Activated T-helper 2 cell treated with anti-CD3 and anti-CD28 coated beads, Interferon-gamma antibody, Interleukin-2, Interleukin-4, amounts not matched to agents 10 μg/mL and 5 μg/mL and 100 μg/mL, durations not matched to agents 14 hours and 24 hours and 36 hours (primary cell): ENCODE results near the gene CNTNAP2. TPM values are rescaled to one million over a fixed set of nuclear protein-coding genes. Genes with fewer than 3 reads are reported as not detected.

Experiments
- DNase-seq: peaks from one replicate; pipeline ENCODE4 v3.0.0; 2021; ENCODE audit warnings: low spot score
- H3K27ac Mint-ChIP-seq: one replicate; pipeline ENCODE4 v1.8.0; 2021; ENCODE audit warnings: mixed read lengths
- H3K27me3 Mint-ChIP-seq: one replicate; pipeline ENCODE4 v1.8.0; 2021; ENCODE audit warnings: low read depth, mixed read lengths
- H3K36me3 Mint-ChIP-seq: one replicate; pipeline ENCODE4 v1.8.0; 2021; ENCODE audit warnings: low read depth, mixed read lengths
- H3K4me1 Mint-ChIP-seq: one replicate; pipeline ENCODE4 v1.8.0; 2021; ENCODE audit warnings: low read depth, mixed read lengths
- H3K4me3 Mint-ChIP-seq: one replicate; pipeline ENCODE4 v1.8.0; 2021; ENCODE audit warnings: low read depth, mild to moderate bottlenecking, moderate library complexity, mixed read lengths
- H3K9me3 Mint-ChIP-seq: one replicate; pipeline ENCODE4 v1.8.0; 2021; ENCODE audit warnings: mixed read lengths
- intact Hi-C: fragments of 100-400 bp; cut with micrococcal nuclease; formaldehyde crosslinking; loops from one replicate; pipeline ENCODE4 v1.15.1; 2023
- total RNA-seq: library from RNA; stranded (reverse); gene quantifications from 2 replicates; pipeline ENCODE4 v1.2.3, GENCODE V29; 2022

The CNTNAP2 gene
- total RNA-seq, 1 donor from 2014 or later = not detected

- Mint-ChIP-seq H3K36me3 (no peaks in the 10 kb centered on the region), H3K4me3 (no peak overlapping the region), H3K27ac (no peak overlapping the region), H3K27me3 (no peaks in the 10 kb centered on the region), H3K9me3 (no peaks in the 10 kb centered on the region), H3K4me1 (no peaks in the 10 kb centered on the region)
- intact Hi-C loops = no loop called here
- no peak for DNase-seq
These were observed 2075.9 kb downstream of the CNTNAP2 start for GRCh38 chr7:148192491-148192890.

GRCh38 chr7:148201992-148202391, 2085.4 kb downstream of the CNTNAP2 start:
- no peak for DNase-seq

DNA sequence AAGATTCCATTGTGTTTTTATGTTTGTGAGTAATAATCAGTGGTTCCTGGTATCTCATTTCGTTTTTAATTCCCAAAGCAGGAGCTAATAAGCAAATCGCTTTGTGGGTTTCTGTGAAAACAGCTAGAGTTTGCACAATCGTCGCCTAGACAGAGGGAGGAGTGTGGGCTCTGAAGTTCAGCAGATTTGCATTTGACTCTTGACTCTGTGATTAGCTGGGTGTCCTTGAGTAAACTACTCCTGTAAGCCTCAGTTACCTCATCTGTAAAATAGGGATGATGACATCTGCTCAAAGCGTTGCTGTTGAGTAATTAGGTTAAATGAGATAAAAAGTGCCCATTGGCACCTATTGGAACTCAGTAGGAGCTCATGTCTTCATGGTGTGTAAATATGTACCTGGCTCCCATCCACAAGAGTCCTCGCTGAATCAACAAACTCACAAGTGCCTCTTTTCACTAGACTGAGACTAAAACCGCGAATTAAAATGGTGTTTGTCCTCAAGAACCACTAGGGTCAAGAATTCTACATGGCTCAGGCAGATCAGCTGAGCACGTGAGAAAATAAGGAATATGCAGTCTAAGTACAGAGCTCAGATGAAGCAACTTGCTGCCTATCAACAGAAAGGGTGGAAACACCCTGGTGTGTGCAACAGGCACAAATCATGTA, 2088.2 kb downstream of the CNTNAP2 start:
- Mint-ChIP-seq H3K4me3 (no peak overlapping the region), H3K36me3 (no peaks in the 10 kb centered on the region), H3K4me1 (peaks cover 2% of the 10 kb centered on the region), H3K27ac (no peak overlapping the region), H3K9me3 (no peaks in the 10 kb centered on the region), H3K27me3 (no peaks in the 10 kb centered on the region)
- intact Hi-C loops = no loop called here
- DNase-seq = no peak

More at GRCh38 chr7:148201992-148202391, 2085.4 kb downstream of the CNTNAP2 start:
- Mint-ChIP-seq H3K9me3 (no peaks in the 10 kb centered on the region), H3K27me3 (no peaks in the 10 kb centered on the region), H3K27ac (no peak overlapping the region), H3K36me3 (no peaks in the 10 kb centered on the region), H3K4me1 (no peaks in the 10 kb centered on the region), H3K4me3 (no peak overlapping the region)
- intact Hi-C loops = no loop called here

DNA sequence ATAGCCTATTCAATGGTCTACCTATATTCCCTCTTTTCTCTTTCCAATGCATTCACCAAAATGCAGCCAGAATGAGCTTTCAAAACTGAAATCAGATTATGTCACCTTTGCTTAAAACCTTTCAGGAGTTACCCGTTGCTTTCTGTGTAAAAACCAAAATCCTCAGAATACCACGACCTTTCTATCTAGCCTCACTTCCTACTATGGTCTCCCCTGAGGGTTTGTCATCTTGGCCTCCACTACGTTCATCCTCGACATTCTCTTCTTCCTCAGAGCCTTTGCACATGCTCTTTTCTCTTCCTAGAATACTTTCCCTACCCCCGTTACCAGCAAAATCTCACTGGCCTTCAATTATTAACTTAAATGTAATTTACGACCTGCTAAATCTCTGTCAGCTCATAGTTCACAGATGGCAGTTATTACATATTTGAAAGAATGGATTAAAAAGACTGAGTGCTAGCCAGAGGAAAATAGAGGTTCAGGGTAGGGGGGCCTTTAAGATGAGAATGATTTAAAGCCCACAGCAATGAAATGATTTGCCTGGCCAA, 2093.1 kb downstream of the CNTNAP2 start:
- Mint-ChIP-seq H3K9me3 (no peaks in the 10 kb centered on the region), H3K27me3 (no peaks in the 10 kb centered on the region), H3K4me3 (no peak overlapping the region), H3K4me1 (peaks cover 2% of the 10 kb centered on the region), H3K27ac (no peak overlapping the region), H3K36me3 (no peaks in the 10 kb centered on the region)
- intact Hi-C loops = no loop called here
- DNase-seq = no peak

GRCh38 chr7:148210804-148211325, 2094.3 kb downstream of the CNTNAP2 start:
- Mint-ChIP-seq H3K9me3 (no peaks in the 10 kb centered on the region), H3K27me3 (no peaks in the 10 kb centered on the region), H3K27ac (no peak overlapping the region), H3K4me3 (no peak overlapping the region), H3K36me3 (no peaks in the 10 kb centered on the region), H3K4me1 (peaks cover 2% of the 10 kb centered on the region)
- intact Hi-C loops = no loop called here
- DNase-seq = no peak

DNA sequence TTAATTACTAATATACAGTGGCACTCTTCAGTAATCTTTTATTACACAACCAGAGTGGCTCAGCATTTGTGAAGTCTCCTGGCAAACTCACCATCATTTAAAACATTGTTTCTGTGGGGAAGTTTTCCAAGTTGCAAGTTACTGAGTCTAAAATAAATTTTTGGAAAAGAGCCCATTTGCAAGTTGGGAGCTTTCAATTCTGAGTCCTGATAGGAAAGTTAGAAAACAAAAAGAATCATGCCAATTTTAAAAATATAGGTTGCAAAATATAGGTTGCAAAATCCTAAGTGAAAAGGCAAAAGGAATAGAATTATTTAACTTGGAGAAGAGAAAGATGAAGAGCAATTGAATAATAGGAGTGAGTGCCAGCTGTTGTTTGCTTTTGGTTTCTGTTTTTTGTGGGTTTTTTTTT, 2095.1 kb downstream of the CNTNAP2 start:
- Mint-ChIP-seq H3K4me1 (peaks cover 2% of the 10 kb centered on the region), H3K27ac (no peak overlapping the region), H3K9me3 (no peaks in the 10 kb centered on the region), H3K27me3 (no peaks in the 10 kb centered on the region), H3K4me3 (no peak overlapping the region), H3K36me3 (no peaks in the 10 kb centered on the region)
- DNase-seq = no peak
- intact Hi-C loops = no loop called here

DNA sequence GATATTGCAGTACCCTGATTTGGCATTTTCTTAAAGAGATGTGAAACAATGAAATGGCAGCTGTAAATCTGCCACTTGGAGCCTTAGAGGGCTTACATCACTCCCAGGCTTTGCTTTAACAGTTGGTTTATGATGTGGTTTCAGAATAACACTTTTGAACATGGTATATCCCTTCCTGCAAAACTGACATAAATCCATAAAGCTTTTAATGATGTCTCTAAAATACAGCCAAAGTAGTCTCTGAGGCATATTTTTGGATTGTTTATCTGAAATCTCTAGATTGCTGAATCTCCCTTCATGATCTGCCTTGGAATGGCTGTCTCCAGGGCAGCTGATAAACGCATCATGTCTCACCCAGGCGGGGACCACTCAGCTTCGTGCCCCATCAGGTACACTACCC, 2096.1 kb downstream of the CNTNAP2 start:
- H3K4me1 Mint-ChIP-seq = peaks cover 2% of the 10 kb centered on the region
- H3K36me3 Mint-ChIP-seq = no peaks in the 10 kb centered on the region
- H3K27me3 Mint-ChIP-seq = no peaks in the 10 kb centered on the region
- intact Hi-C loops = no loop called here
- H3K4me3 Mint-ChIP-seq = no peak overlapping the region
- DNase-seq = no peak
- no peaks in the 10 kb centered on the region for H3K9me3 Mint-ChIP-seq
- no peak overlapping the region for H3K27ac Mint-ChIP-seq

DNA sequence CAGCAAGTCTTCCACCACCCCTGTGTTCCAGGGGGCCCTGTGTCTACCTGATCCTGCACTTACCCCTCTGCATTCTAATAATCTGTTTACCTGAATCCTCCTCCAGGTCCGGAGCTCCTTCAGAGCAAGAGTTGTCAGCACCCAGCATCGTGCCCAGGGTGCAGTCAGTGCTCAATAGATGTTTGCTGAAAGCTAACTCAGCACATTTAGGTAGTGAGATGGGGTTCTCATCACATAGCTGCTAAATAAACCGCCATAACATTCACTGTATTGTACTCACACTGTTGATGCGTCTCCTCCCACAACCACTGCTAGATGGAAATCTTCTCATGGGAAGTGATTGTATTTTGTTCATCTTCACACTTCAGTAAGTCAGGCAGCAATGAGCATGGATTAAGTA, 2097.5 kb downstream of the CNTNAP2 start:
- DNase-seq = no peak
- Mint-ChIP-seq H3K27ac (no peak overlapping the region), H3K4me3 (no peak overlapping the region), H3K27me3 (no peaks in the 10 kb centered on the region), H3K36me3 (no peaks in the 10 kb centered on the region), H3K4me1 (peaks cover 2% of the 10 kb centered on the region), H3K9me3 (no peaks in the 10 kb centered on the region)
- intact Hi-C loops = no loop called here

GRCh38 chr7:148218603-148219002, 2102.0 kb downstream of the CNTNAP2 start:
- DNase-seq = no peak
- no peaks in the 10 kb centered on the region for H3K9me3 Mint-ChIP-seq
- H3K4me3 Mint-ChIP-seq = no peak overlapping the region
- no peaks in the 10 kb centered on the region for H3K4me1 Mint-ChIP-seq
- H3K27ac Mint-ChIP-seq = no peak overlapping the region
- H3K36me3 Mint-ChIP-seq = no peaks in the 10 kb centered on the region
- intact Hi-C loops = no loop called here
- no peaks in the 10 kb centered on the region for H3K27me3 Mint-ChIP-seq

GRCh38 chr7:148222721-148223120, 2106.1 kb downstream of the CNTNAP2 start:
- H3K27ac Mint-ChIP-seq = no peak overlapping the region

DNA sequence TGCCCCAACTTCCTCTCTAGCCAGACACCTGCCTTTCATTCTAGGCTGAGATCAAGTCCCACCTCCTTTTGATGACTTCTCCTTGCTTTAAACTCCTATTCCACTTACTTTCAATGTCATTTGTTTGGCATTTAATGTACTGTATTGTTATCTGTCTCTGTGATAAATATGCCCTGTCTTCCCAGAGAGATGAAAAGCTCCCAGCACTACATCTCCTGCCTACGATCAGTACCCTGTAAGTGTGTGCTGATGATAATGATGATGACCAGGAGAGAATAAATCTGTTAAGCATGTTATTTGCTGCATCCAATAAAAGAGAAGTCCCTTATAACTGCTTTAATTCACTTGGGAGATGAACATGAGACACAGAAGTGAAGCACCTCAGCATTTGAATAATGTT, 2106.6 kb downstream of the CNTNAP2 start:
- Mint-ChIP-seq H3K27me3 (no peaks in the 10 kb centered on the region), H3K36me3 (no peaks in the 10 kb centered on the region), H3K4me1 (no peaks in the 10 kb centered on the region), H3K27ac (no peak overlapping the region), H3K9me3 (peaks cover 13% of the 10 kb centered on the region), H3K4me3 (no peak overlapping the region)
- no peak for DNase-seq
- intact Hi-C loops = no loop called here

More at GRCh38 chr7:148222721-148223120, 2106.1 kb downstream of the CNTNAP2 start:
- intact Hi-C loops = no loop called here
- Mint-ChIP-seq H3K9me3 (peaks cover 13% of the 10 kb centered on the region), H3K36me3 (no peaks in the 10 kb centered on the region), H3K4me3 (no peak overlapping the region), H3K27me3 (no peaks in the 10 kb centered on the region), H3K4me1 (no peaks in the 10 kb centered on the region)
- no peak for DNase-seq

DNA sequence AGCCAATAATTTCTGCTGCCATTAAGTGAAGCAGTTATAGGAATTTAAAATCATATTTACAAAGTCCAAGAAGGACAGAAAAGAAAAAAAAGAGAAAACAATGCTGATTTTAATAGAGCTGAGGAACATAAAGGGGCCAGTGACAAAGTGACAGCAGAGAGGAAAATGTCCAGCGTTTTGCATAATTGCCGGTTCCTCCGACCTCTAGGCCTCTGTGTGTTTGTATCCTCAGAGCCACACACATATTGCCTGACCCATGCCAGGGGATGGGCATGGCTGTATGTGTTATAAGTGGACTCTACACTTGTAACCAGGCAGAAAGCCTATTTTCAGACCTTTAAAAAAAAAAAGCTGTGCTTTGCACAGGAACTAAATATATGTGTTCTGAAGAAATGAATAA, 2107.1 kb downstream of the CNTNAP2 start:
- H3K36me3 Mint-ChIP-seq = no peaks in the 10 kb centered on the region
- intact Hi-C loops = no loop called here
- no peak for DNase-seq
- no peak overlapping the region for H3K4me3 Mint-ChIP-seq
- H3K27ac Mint-ChIP-seq = no peak overlapping the region
- no peaks in the 10 kb centered on the region for H3K27me3 Mint-ChIP-seq
- H3K9me3 Mint-ChIP-seq = peaks cover 13% of the 10 kb centered on the region
- no peaks in the 10 kb centered on the region for H3K4me1 Mint-ChIP-seq

- Mint-ChIP-seq H3K27ac (no peak overlapping the region), H3K4me3 (no peak overlapping the region), H3K27me3 (no peaks in the 10 kb centered on the region), H3K36me3 (no peaks in the 10 kb centered on the region), H3K9me3 (no peaks in the 10 kb centered on the region), H3K4me1 (no peaks in the 10 kb centered on the region)
- intact Hi-C loops = no loop called here
- DNase-seq = no peak
These were observed 2113.7 kb downstream of the CNTNAP2 start for GRCh38 chr7:148230296-148230695.
